H7 (cell line): Measurements from ENCODE around the gene HLA-A. TPM values are rescaled to one million over a fixed set of nuclear protein-coding genes. Genes with fewer than 3 reads are reported as not detected.
"Not testable (repeated sequence)": the region's sequence is repeated elsewhere in the genome, so short reads cannot be mapped to it uniquely, and the experiment has no call there.

Experiments used
- DNase-seq: peaks from one replicate; pipeline ENCODE4 v3.0.0; 2012
- H3K27me3 ChIP-seq: 2 replicates; pipeline ENCODE4 v1.6.0; 2011; ENCODE audit warnings: mild to moderate bottlenecking, low read length; ENCODE audit not compliant: control insufficient read depth, insufficient read depth
- H3K36me3 ChIP-seq: replicated peaks from 2 replicates; pipeline ENCODE4 v1.5.1; 2011; ENCODE audit warnings: low read length; ENCODE audit not compliant: control insufficient read depth, insufficient read depth
- H3K4me3 ChIP-seq: 2 replicates; pipeline ENCODE4 v1.5.1; 2011; ENCODE audit warnings: low read depth, mild to moderate bottlenecking, control low read depth, low read length, moderate library complexity; ENCODE audit not compliant: insufficient read depth
- total RNA-seq: library from RNA; depleted of rRNA; stranded (reverse); fragments of >200 nt; shearing (Covaris generic); gene quantifications from 2 replicates; pipeline ENCODE4 v1.2.3, GENCODE V29; 2014

The HLA-A gene
- total RNA-seq, 1 experiment from 2014 or later: 55.5 TPM

DNA sequence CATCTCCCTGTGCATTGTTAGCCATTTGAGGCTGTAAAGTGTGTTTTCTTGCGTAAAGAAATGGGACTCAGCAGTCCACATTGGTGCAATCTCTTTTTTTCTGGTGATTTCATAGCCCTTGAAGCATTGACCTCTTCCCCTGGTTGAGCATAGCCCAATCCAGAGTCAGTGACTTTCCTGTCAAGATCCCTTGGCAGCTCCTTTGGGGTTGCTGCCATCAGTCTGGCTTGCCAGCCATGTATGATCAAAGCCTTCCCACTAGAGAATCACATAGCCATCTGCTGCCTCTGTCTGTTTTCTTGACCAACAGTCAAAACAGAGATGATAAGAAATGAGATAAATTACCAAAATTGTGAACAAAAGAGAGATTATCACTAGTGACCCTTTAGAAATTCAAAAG lies 19.6 kb downstream of the HLA-A start:
- Histone ChIP-seq H3K4me3 (no peak overlapping the region), H3K36me3 (no peaks in the 10 kb centered on the region), H3K27me3 (no peaks in the 10 kb centered on the region)
- DNase-seq: no peak

DNA sequence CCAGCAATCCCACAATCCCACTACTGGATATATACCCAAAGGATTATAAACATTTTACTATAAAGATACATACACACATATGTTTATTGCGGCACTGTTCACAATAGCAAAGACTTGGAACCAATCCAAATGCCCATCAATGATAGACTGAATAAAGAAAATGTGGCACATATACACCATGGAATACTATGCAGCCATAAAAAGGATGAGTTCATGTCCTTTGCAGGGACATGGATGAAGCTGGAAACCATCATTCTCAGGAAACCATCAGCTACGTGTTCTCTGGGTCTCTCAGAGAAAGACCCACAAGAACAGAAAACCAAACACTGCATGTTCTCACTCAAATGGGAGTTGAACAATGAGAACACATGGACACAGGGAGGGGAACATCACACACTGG lies 21.4 kb downstream of the HLA-A start:
- DNase-seq, H3K36me3 ChIP-seq, H3K27me3 ChIP-seq, H3K4me3 ChIP-seq: not testable (repeated sequence)

DNA sequence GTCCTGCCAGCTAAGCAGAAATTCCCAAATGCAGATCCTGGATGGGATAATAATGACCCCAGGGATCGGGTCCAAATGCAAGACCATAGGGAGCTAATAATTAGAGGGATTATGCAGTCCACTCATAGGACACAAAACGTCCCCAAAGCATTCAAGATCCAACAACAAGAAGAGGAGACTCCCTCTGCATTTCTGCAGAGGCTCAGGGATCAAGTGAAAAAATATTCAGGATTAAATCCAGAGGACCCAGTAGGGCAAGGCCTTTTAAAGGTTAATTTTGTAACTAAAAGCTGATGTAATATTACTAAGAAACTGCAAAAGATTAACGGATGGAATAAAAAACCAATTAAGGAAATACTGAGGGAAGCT lies 22.2 kb downstream of the HLA-A start:
- Histone ChIP-seq H3K36me3 (no peaks in the 10 kb centered on the region), H3K4me3 (no peak overlapping the region), H3K27me3 (no peaks in the 10 kb centered on the region)
- DNase-seq: no peak

DNA sequence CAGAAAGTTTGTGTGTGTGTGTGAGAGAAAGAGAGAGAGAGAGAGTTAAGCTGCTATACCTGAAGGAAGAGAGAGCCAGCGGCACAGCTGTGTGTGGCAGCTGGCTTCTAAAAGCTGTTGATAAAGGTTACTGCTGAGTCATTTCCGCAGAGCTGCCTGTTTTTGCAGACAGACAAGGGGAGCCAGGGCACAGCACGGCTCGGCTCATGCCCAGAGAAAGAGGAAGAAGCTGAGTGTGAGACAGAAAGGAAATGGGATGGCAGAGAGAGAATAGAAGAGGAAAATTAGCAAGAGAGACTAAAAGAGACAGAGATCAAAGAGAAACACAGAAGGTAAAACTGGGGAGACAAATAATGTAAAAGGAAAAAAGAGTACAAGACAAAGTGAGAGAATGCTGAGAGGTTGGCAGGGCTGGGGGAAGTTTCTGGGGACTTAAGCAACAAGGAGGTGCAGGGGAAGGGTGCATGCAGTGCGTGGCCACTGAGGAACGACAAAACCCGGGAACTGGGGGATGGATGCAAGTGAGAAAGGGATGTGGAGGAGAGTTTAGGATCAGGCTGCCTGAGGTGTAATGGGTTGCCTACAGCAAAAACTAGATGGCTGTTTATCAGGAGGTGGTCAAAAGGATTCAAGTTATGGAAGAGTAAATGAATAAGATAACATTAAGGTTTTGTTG lies 22.7 kb downstream of the HLA-A start:
- H3K4me3 ChIP-seq: peak overlapping the region; percentile 9; the same call in 1 of the 2 replicates
- H3K36me3 ChIP-seq: no peaks in the 10 kb centered on the region
- DNase-seq: peak; percentile 55
- H3K27me3 ChIP-seq: no peaks in the 10 kb centered on the region

DNA sequence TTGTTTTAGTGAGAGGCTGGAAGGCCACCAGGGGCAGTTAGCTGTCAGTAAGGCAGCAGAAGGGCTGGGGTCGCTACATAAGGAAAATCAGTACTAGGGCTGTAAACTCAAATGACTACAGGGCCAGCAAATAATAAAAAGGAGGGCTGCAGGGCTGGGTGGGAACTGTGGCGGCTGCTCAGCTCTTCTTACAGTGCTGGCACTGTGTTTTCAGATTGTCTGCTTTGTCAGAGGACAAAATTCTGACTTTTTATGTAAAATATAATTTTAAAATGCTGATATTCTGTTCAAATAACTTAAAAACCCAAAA lies 23.2 kb downstream of the HLA-A start:
- H3K4me3 ChIP-seq: peak overlapping the region; percentile 9; the same call in 1 of the 2 replicates
- DNase-seq: no peak
- no peaks in the 10 kb centered on the region for H3K27me3 ChIP-seq
- H3K36me3 ChIP-seq: no peaks in the 10 kb centered on the region

DNA sequence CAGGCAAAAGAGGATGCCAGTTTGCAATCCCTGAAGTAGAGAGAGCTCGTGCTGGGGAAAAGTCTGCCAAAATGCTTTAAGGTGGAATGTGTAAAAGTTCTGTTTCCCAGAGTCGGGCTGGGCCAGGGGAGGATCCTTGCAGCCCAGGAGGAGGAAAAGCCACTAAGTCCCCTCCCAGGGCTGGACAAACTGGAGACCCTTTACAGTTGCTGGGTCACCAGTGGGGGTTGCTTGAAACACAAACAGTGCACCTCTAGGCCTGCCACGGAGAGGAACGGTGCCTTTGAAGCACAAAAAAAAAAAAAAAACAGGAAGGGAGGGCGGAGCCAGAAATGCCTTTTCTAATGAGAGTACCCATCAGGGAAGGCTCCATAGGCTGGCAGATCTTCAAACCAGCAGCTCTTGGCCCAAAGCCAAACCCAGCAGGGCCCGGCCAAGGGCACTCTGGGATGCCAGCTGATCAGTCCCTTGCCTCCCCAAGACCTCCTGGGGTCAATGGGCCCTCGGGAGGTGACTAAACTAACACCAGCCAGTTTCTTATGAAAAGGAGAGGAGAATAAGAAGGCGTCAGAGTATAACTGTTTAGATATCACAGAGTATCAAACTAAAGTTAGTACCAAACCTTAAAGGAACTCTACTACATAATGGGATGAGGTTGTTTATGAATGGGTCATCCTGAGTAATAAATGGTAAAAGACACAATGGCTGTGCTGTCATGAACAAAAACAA lies 23.7 kb downstream of the HLA-A start:
- H3K27me3 ChIP-seq: no peaks in the 10 kb centered on the region
- no peak overlapping the region for H3K4me3 ChIP-seq
- DNase-seq: no peak
- H3K36me3 ChIP-seq: no peaks in the 10 kb centered on the region

DNA sequence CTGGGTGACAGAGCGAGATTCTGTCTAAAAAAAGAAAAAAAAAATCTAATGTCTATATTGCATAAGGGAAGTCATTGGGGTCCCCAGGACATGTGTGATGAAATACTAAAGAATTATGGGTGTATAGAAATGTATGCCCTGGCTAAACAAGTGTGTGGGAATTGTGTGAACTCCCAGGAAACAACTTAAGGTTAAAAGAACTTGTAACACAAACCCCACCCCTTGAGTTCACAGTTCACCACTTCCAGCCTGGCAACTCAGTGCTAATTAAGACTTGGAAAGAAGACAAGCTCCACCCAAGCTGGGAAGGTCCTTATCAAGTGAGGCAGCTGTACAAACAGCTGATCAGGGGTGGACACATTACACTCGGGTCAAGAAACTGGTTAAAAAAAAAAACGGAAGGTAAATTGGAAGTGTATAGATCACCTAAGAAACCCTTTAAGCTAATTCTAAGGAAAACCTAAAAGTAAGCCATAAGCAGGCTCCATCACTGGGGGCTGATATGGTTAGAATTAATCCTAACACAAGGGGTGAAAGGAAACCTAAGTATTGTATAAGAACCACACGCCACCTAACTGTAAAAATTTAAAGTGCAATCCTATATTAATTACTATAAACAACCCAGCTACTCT lies 25.2 kb downstream of the HLA-A start:
- Histone ChIP-seq H3K36me3 (no peaks in the 10 kb centered on the region), H3K27me3 (peaks cover 4% of the 10 kb centered on the region; the same call in 1 of the 2 replicates), H3K4me3 (no peak overlapping the region)
- no peak for DNase-seq

DNA sequence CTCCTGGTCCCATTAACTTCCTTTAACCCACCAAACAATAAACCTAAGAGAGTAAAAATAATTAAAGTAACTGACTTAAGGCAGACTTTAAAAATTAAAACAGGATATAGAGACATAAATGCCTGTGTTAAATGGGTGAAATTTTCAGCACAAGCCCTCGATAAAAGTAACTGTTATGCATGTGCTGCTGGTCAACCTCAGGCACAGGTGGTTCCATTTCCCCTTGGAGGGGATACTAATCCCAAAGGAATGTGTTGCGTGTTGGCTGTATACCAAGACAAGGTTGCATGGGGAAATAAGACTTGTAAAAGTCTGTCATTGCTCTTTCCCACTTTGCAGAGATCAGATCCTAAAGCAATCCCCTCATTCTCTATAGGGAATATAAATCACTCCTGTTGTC lies 25.8 kb downstream of the HLA-A start:
- no peaks in the 10 kb centered on the region for H3K36me3 ChIP-seq
- H3K27me3 ChIP-seq: peaks cover 4% of the 10 kb centered on the region
- no peak overlapping the region for H3K4me3 ChIP-seq
- no peak for DNase-seq

DNA sequence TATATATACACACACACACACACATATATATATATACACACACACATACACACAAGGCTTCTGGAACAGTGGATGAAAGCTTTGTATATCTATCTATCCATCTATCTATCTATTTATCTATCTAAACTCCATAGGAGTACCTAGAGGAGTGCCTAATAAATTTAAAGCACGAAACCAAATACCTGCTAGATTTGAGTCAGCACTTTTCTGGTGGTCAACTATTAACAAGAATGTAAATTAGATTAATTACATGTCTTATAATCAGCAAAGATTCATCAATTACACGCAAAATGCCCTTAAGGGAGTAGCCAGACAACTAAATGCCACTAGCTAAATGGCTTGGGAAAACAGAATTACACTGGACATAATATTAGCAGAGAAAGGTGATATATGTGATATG lies 26.6 kb downstream of the HLA-A start:
- peaks cover 8% of the 10 kb centered on the region for H3K27me3 ChIP-seq
- no peak overlapping the region for H3K4me3 ChIP-seq
- no peaks in the 10 kb centered on the region for H3K36me3 ChIP-seq
- no peak for DNase-seq

DNA sequence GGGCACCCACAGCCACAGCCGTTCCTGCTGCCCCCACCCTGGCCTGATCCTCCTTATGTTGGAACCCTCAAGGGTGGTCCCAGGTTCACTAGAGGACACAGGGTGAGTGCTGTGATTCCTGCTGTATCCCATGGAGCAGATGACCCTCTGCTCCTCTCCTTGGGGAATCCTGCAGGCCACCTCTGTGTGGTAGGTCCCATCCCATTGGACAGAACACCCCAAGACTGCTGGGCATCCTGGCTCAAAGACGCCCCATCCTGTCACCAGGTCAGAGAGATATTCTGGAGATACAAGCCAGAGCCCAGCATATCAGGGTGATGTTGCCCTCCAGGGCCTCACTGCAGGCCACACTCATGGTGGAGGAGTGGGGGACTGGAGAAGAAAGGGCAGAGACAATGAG lies 28.4 kb downstream of the HLA-A start:
- H3K27me3 ChIP-seq: peaks cover 24% of the 10 kb centered on the region
- H3K36me3 ChIP-seq: no peaks in the 10 kb centered on the region
- no peak overlapping the region for H3K4me3 ChIP-seq
- DNase-seq: no peak

DNA sequence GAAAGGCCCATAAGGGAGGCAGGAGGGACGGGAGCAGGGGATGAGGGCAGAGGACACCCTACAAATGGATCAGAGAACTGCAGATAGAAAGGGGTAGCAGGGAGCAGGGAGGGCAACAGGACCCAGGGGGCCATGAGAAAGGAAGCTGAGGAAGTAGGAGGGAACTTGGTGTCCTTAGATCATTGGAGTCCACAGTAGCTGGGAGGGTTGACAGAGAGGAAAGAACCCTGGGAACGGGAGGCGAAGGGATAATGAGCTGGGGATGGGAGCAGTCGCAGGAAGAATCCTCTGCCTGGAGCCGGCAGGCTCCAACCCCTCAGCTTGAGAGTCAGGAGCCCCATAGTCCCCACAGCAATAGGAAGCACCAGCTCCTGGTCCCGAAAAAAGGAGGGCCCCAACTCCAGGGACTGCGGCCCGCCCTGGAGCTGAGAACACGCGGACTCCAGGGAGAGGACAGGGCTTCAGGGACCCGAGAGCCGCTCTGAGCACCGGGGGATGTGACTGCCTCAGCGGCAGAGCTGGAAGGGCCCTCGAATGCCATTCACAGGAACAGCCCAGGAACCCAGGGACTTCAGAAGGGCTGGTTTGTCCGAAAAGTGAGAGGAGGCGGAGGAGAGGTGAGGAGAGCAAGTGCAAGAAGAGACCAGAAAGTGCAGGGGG lies 32.7 kb downstream of the HLA-A start:
- DNase-seq: peak; percentile 70
- H3K4me3 ChIP-seq: peak overlapping the region; percentile 37
- H3K27me3 ChIP-seq: peaks cover 54% of the 10 kb centered on the region
- H3K36me3 ChIP-seq: no peaks in the 10 kb centered on the region

DNA sequence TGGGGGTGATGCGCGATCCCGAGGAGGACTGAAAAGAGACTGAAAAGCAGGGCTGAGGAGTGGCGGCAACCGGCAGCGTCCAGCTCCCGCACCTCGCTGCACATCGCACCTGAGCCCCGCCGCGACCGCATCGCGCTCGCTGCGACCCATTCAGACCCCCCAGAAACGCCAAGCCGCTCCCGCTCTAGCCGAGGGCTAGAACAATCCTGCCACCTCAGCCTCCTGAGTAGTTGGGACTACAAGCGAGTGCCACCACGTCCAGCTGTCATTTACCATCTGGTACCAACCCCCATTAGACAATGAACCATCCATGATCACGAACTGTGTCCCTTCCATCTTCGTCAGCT lies 33.2 kb downstream of the HLA-A start:
- DNase-seq: no peak
- H3K4me3 ChIP-seq: peak overlapping the region; percentile 37
- H3K36me3 ChIP-seq: no peaks in the 10 kb centered on the region
- H3K27me3 ChIP-seq: peaks cover 54% of the 10 kb centered on the region

DNA sequence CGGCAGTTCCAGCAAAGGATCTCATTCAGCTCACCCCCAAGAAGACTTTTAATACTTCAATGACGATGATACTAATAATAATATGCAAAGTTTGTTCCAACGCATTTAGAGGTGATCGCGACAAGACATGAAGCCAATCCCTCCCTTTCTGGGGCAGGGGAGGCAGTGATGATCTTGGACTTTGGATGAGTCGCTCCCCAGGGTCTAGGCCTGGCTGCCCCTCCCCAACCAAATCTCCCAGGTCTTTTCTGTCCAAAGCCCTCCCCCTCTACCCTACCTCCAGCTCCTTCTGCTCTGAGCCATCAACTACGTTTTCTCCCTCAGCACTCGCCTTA lies 33.9 kb downstream of the HLA-A start:
- Histone ChIP-seq H3K36me3 (no peaks in the 10 kb centered on the region), H3K4me3 (peak overlapping the region; percentile 42; the same call in 1 of the 2 replicates), H3K27me3 (peaks cover 54% of the 10 kb centered on the region)
- DNase-seq: no peak

DNA sequence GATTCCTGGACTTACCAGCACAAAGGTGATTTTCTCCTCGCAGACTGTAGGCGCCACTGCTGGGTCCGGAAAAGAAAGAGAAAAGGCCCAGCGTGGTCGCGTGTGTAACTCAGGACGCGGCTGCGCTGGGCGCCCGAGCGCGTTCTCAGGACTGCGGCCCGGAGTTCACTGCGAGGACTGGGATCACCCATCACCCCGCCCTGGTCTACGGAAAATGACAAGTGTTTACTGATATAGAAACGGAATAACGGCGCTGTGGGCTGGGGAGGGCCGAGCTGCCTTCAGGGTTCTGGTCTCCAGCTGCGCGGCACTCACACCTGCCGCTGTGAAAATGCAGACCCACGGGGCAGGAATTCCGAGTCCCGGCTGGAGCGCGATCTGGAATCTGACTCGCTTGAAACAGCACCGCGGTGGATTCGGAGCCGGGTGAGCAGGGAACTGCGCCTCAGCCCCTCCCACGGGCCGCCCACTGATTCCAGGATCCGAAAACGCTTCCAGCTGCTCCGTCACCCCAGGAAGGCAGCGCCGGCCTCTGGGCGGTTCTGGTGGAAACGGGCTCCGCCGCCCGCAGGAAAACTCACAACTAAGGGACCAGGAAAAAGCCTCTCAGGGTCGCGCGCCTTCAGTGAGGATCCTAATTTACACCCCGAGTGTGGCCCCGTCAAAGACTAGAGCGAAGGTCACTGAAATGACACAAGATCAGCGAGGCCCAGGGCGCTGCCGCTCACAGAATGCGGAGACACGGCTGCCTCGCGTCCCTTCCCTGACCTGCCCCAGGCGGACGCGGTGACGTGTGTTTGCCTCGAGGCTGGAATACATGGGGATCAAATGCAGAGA lies 34.5 kb downstream of the HLA-A start:
- peak overlapping the region; percentile 42 for H3K4me3 ChIP-seq
- DNase-seq: peak; percentile 78
- no peaks in the 10 kb centered on the region for H3K36me3 ChIP-seq
- peaks cover 53% of the 10 kb centered on the region for H3K27me3 ChIP-seq
